Spleen (tissue), 11 donors: Measurements from ENCODE around the gene MEGF6. TPM values are rescaled to one million over a fixed set of nuclear protein-coding genes. Genes with fewer than 3 reads are reported as not detected.

ENCODE experiments used
- DNase-seq: peaks from one replicate; pipeline ENCODE4 v3.0.0-alpha.2; 2020
- H3K27ac ChIP-seq, 8 donors: fragments of 200-600 bp; sonication (generic) in 7 of 8; 1 replicate in 4 of 8; 2 replicates in 4 of 8; pipeline versions ENCODE4 v1.5.0 to v1.8.0; 2016 to 2021; ENCODE audit warnings: inconsistent platforms in 4 of 8, mild to moderate bottlenecking in 4 of 8, moderate library complexity in 1 of 8
- H3K27me3 ChIP-seq, 7 donors: fragments of 200-600 bp; sonication (generic) in 6 of 7; replicated peaks in 1 of 7; 1 replicate in 4 of 7; 2 replicates in 3 of 7; pipeline versions ENCODE4 v1.5.0 to v1.8.0; 2016 to 2021; ENCODE audit warnings: inconsistent platforms in 3 of 7, mild to moderate bottlenecking in 1 of 7
- H3K36me3 ChIP-seq, 6 donors: fragments of 200-600 bp; sonication (generic) in 5 of 6; 1 replicate in 4 of 6; 2 replicates in 2 of 6; pipeline versions ENCODE4 v1.5.0 to v1.8.0; 2016 to 2021; ENCODE audit warnings: inconsistent platforms in 2 of 6
- H3K4me1 ChIP-seq, 6 donors: fragments of 200-600 bp; sonication (generic) in 5 of 6; 1 replicate in 3 of 6; 2 replicates in 3 of 6; pipeline versions ENCODE4 v1.5.0 to v1.8.0; 2016 to 2021; ENCODE audit warnings: inconsistent platforms in 3 of 6
- H3K4me3 ChIP-seq, 8 donors: fragments of 200-600 bp; sonication (generic) in 7 of 8; 1 replicate in 4 of 8; 2 replicates in 4 of 8; pipeline versions ENCODE4 v1.5.0 to v1.8.0; 2016 to 2021; ENCODE audit warnings: inconsistent platforms in 4 of 8, mild to moderate bottlenecking in 4 of 8, moderate library complexity in 2 of 8
- H3K9me3 ChIP-seq, 8 donors: fragments of 200-600 bp; sonication (generic) in 7 of 8; 1 replicate in 4 of 8; 2 replicates in 4 of 8; pipeline versions ENCODE4 v1.5.0 to v1.8.0; 2016 to 2021; ENCODE audit warnings: inconsistent platforms in 4 of 8
- CTCF ChIP-seq, 11 experiments: fragments of 200-600 bp in 7 of 11; fragments of 450-650 bp in 4 of 11; sonication (generic) in 4 of 11; IDR thresholded peaks in 8 of 11; conservative IDR thresholded peaks in 3 of 11; 1 replicate in 7 of 11; 2 replicates in 4 of 11; pipeline versions ENCODE4 v1.4.0 to v1.8.0; 2016 to 2021; ENCODE audit warnings: antibody characterized with exemption in 11 of 11, inconsistent platforms in 4 of 11, mild to moderate bottlenecking in 1 of 11
- POLR2A ChIP-seq, 3 donors: fragments of 450-650 bp; IDR thresholded peaks; one replicate each; pipeline ENCODE4 v1.5.1; 2017; ENCODE audit warnings: antibody characterized with exemption in 3 of 3, mild to moderate bottlenecking in 1 of 3
- POLR2AphosphoS5 ChIP-seq, 3 donors: sonication (generic); formaldehyde crosslinking; IDR thresholded peaks; one replicate each; pipeline ENCODE4 v1.5.1; 2017; ENCODE audit warnings: antibody characterized with exemption in 3 of 3
- WGBS, 5 donors: extraction: QIAGEN DNeasy Blood & Tissue Kit in 3 of 5; methylation state at CpG; one replicate each; pipeline versions ENCODE4 v1.1.5 to v1.1.7; 2013 to 2018; 5-methylcytosine and 5-hydroxymethylcytosine counted together
- intact Hi-C: fragments of 100-400 bp; cut with DNase I; formaldehyde crosslinking; loops from one replicate; pipeline ENCODE4 v1.15.0; 2023; ENCODE audit warnings: low total_unique reads
- polyA plus RNA-seq, 3 donors: library from polyadenylated mRNA; stranded (reverse); fragments of 200-250 nt; gene quantifications; one replicate each; pipeline ENCODE4 v1.2.1, GENCODE V29; 2013
- total RNA-seq, 7 donors: library from RNA; depleted of rRNA in 3 of 7; stranded (reverse); fragments of >200 nt in 3 of 7; fragmentation: NEBNext Ultra II Directional in 4 of 7; extraction: Animal tissue kit (Norgen Biotek cat#: 25700) in 4 of 7; gene quantifications; one replicate each; pipeline versions ENCODE4 v1.1.0 to v1.2.1, GENCODE V29; 2016 to 2021
- donor health status: healthy with polysubstance abuse.
- donor health status: DM: no; HTN: no; CAD: no; lungs with moderate emphysema.
- donor health status: DM: no; HTN: no; CAD: no.
- donor health status: Bipolar disorder and iron deficiency.
- donor health status: healthy.
- donor health status: DM: no; HTN: no; CAD: no.
- donor health status: DM: yes; HTN: yes; CAD: no.

The MEGF6 gene
- total and polyA plus RNA-seq, 10 donors = 8.7 to 39.5 (median 20.3) TPM

GRCh38 chr1:3482378-3482849, 128.9 kb downstream of the MEGF6 start:
- H3K27ac ChIP-seq = no peak overlapping the region
- 40 to 63% (median 41%) methylated on average over 10 to 18 of the region's 18 CpGs for WGBS, 5 donors
- TF ChIP-seq CTCF (IDR thresholded peaks at IDR 0.05 in 8 of 11, conservative IDR thresholded peaks at IDR 0.05 in 3 of 11) (peak in 1 of 11 experiments; percentile 15), POLR2A (IDR thresholded peaks at IDR 0.05) (no peak), POLR2AphosphoS5 (IDR thresholded peaks at IDR 0.05) (peak in 1 of 3 donors; percentile 8)
- no peaks in the 10 kb centered on the region for H3K36me3 ChIP-seq
- intact Hi-C loops = no loop called here
- H3K27me3 ChIP-seq = peaks cover 0 to 63% (median 6%) of the 10 kb centered on the region in 7 donors
- H3K4me3 ChIP-seq = no peak overlapping the region
- peaks cover 0 to 7% (median 0%) of the 10 kb centered on the region in 6 donors for H3K4me1 ChIP-seq
- H3K9me3 ChIP-seq = peaks cover 0 to under 1% (median 0%) of the 10 kb centered on the region in 8 donors
- no peak for DNase-seq

- Histone ChIP-seq H3K27ac (no peak overlapping the region), H3K36me3 (no peaks in the 10 kb centered on the region), H3K27me3 (peaks cover 0 to 65% (median 6%) of the 10 kb centered on the region in 7 donors), H3K4me3 (no peak overlapping the region), H3K4me1 (peaks cover 0 to 7% (median 0%) of the 10 kb centered on the region in 6 donors), H3K9me3 (no peaks in the 10 kb centered on the region)
- no peak for DNase-seq
- no peak for TF ChIP-seq POLR2A (IDR thresholded peaks at IDR 0.05)
- no peak for TF ChIP-seq CTCF (IDR thresholded peaks at IDR 0.05 in 8 of 11, conservative IDR thresholded peaks at IDR 0.05 in 3 of 11)
- TF ChIP-seq POLR2AphosphoS5 (IDR thresholded peaks at IDR 0.05) = no peak
- intact Hi-C loops = no loop called here
- WGBS, 5 donors = 62 to 74% (median 69%) methylated on average over 13 to 20 of the region's 20 CpGs
Measured at GRCh38 chr1:3481836-3482375, 129.4 kb downstream of the MEGF6 start.

GRCh38 chr1:3481046-3481445, 130.3 kb downstream of the MEGF6 start:
- no peak for DNase-seq
- intact Hi-C loops = no loop called here
- peaks cover 0 to 7% (median 0%) of the 10 kb centered on the region in 6 donors for H3K4me1 ChIP-seq
- 53 to 72% (median 61%) methylated on average over 10 to 15 of the region's 15 CpGs for WGBS, 5 donors
- H3K36me3 ChIP-seq = no peaks in the 10 kb centered on the region
- no peak overlapping the region for H3K4me3 ChIP-seq
- no peak overlapping the region for H3K27ac ChIP-seq
- peaks cover 0 to 73% (median 6%) of the 10 kb centered on the region in 7 donors for H3K27me3 ChIP-seq
- H3K9me3 ChIP-seq = no peaks in the 10 kb centered on the region
- no peak for TF ChIP-seq POLR2AphosphoS5 (IDR thresholded peaks at IDR 0.05)
- TF ChIP-seq POLR2A (IDR thresholded peaks at IDR 0.05) = no peak
- TF ChIP-seq CTCF (IDR thresholded peaks at IDR 0.05 in 8 of 11, conservative IDR thresholded peaks at IDR 0.05 in 3 of 11) = no peak

- Histone ChIP-seq H3K27ac (no peak overlapping the region), H3K27me3 (peaks cover 0 to 77% (median 6%) of the 10 kb centered on the region in 7 donors), H3K36me3 (no peaks in the 10 kb centered on the region), H3K9me3 (no peaks in the 10 kb centered on the region), H3K4me1 (peaks cover 0 to 7% (median 0%) of the 10 kb centered on the region in 6 donors), H3K4me3 (no peak overlapping the region)
- TF ChIP-seq POLR2A (IDR thresholded peaks at IDR 0.05) (no peak), POLR2AphosphoS5 (IDR thresholded peaks at IDR 0.05) (no peak), CTCF (IDR thresholded peaks at IDR 0.05 in 8 of 11, conservative IDR thresholded peaks at IDR 0.05 in 3 of 11) (no peak)
- WGBS, 5 donors = 74 to 82% (median 75%) methylated on average over 21 of the region's 21 CpGs; no CpG with 5 or more reads in 1 of the 5 donors
- no peak for DNase-seq
- intact Hi-C loops = no loop called here
Measured at GRCh38 chr1:3480369-3480719, 131.0 kb downstream of the MEGF6 start.
